Measurements from ENCODE around the gene ADPRS.
A peak's percentile ranks its signal among the peaks of the same experiment; 100 is the strongest.

The ADPRS gene, protein sequence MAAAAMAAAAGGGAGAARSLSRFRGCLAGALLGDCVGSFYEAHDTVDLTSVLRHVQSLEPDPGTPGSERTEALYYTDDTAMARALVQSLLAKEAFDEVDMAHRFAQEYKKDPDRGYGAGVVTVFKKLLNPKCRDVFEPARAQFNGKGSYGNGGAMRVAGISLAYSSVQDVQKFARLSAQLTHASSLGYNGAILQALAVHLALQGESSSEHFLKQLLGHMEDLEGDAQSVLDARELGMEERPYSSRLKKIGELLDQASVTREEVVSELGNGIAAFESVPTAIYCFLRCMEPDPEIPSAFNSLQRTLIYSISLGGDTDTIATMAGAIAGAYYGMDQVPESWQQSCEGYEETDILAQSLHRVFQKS

DNA sequence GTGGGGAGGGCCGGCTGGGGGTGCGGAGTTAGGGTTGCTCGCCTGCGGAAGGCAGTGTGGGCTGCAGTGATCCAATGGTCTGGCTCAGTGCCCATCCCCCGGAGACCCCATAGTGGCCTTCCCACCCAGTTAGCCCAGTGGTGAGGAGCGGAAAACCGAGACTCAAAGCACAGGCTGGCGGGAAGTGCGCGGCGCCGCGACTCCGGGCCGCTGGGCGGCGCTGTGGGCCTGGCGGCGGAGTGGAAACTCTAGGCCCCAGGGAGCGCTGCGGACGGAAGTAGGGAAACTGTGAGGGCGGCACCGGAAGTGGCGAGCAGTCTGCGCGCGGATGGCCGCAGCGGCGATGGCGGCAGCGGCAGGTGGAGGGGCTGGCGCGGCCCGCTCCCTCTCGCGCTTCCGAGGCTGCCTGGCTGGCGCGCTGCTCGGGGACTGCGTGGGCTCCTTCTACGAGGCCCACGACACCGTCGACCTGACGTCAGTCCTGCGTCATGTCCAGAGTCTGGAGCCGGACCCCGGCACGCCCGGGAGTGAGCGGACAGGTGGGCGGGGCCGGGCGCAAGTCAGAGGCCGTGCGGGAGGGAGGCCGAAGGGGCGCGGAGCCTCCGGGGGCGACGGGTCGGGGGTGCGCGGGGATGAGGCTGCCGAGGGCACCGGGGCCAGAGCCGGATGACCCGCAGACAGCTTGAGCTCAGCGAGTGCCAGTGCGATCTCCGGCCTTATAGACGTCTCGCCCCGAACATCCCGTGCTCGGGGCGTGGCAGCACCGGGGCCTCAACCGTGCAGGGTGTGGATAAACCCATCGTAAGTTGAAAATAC, at the start of gene ADPRS:
ADPRS (plus strand) TSS at position 316 of the 816 bp plus-strand sequence; CDS start at position 329, 13 bp downstream.
- DNase-seq, result peak; percentile 83 to 85

DNA sequence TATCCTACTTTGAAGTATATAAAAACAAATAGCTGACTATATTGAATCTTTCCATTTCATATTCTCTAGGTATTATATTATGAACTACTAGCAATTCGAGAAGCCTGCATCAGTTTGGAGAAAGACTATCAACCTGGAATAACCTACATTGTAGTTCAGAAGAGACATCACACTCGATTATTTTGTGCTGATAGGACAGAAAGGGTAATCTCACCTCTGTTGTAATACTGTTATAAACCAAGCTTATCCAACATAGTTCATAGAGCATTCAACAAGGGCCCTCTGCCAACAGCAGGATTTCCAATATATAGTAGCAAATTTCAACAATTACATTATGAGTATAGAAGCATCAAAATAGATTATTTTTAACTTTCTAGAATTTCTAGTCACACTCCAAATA, 48.5 kb upstream of the ADPRS start:
- no peak for DNase-seq

DNA sequence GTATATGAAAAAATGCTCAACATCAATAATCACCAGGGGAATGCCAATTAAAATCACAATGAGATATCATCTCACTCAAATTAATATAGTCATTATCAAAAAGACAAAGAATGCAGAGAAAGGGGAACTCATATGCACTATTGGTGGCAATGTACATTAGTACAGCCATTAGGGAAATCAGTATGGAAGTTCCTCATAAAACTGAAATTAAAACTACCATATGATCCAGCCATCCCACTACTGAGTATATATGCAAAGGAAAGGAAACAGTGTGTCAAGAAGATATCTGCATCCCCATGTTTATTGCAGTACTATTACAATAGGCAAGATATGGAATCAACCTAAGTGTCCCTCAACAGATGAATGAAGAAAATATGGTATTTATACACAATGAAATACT, 36.9 kb upstream of the ADPRS start:
- no peak for DNase-seq

DNA sequence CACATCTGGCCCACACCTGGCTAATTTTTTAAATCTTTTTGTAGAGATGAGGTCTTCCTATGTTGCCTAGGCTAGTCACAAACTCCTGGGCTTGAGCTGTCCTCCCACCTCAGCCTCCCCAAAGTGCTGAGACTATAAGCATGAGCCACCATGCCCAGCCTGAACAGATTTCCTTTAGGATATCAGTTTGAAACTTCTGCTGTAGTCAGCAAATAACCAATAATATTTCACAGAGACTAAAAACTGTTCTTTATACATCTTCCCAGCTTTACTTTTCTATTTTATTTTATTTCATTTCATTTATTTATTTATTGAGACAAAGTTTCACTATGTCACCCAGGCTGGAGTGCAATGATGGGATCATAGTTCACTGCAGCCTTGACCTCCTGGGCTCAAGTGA, 34.7 kb upstream of the ADPRS start:
- DNase-seq, result no peak

DNA sequence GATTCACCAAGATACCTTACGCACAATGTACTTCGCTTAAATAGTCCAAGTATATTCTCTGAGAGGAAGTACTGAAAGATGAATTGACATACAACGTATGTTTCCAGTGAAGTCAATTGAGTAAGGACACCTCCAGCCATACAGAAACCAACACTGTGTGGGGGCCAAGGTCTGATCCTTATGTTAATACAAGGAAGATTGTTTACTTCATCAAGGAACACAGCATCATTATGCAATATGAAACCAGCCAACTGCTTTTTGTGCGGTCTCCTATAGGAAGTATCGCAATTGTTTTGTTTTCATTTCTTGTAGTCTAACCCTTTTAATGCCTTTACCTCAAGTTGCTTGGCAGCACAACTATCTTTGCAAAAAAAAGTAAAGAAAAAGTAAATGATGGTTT, 33.0 kb upstream of the ADPRS start:
- DNase-seq, result no peak

DNA sequence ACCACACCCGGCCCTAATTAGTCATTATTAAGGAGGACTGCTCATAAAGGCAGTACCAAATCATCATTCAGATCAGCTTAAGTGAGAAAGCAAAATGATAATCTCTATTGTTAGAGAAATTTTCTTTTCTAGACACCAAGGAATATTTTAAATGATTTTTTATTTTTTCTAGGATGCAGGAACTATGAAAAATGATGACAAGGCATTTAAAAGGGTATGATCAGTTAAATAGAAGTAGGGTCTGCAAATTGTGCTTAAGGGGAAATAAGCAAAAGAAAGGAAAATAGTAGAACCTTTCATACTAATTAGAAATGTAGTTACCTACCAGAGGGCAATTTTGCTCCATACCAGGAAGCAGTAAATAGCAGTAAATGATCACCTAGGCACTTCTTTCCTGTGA, 26.4 kb upstream of the ADPRS start:
- no peak for DNase-seq

DNA sequence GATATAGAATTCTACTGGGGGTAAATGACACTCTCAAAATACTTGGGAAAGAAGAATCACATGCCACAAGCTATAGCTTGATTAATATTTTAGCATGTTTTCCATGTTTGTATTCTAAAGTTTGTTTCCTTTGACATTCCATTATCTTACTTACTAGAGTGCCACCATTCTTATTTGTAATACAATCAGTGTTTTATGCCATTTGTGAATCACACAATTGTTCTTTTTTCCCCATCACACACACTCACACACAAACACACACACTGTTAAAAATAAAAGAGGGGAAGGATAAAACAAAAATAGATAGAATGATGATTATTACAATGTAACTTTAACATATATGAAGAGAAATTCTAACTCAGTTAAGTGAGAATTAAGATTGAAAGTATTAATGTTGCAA, 20.8 kb upstream of the ADPRS start:
- no peak for DNase-seq

DNA sequence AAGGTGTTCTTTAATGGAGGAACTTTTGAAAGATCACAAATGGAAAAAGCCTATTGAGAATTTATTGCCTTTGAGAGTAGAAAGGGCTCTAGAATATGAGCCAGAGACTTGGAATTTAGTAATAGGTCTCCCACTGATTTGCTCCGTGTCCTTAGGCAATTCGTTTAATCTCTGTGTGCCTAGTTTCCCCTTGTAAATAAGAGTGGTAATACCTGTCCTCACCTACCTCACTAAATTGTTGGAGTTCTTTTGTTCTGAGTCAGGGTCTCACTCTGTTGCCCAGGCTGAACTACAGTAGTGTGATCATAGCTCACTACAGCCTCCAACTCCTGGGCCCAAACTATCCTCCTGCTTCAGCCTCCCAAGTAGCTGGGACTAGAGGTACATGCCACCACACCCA, 19.8 kb upstream of the ADPRS start:
- no peak for DNase-seq

DNA sequence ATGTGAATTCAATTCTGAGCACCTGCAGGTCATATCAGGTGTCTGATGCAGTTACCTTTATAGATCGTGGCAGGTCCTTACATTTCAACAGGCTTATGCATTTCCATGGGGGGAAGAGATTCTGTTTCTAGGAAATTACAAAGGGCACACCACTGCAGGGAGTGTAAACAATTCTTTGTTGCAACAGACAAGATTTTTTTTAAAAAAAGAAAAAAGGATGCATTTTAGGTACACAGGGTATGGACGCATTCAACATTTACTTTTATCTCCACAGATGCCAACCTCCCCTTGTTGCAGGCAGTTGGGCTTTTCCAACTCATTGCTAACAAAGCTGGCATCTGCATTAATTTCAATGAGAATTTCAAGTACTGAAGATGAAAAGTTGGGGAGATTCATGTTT, 18.3 kb upstream of the ADPRS start:
- DNase-seq, result no peak

DNA sequence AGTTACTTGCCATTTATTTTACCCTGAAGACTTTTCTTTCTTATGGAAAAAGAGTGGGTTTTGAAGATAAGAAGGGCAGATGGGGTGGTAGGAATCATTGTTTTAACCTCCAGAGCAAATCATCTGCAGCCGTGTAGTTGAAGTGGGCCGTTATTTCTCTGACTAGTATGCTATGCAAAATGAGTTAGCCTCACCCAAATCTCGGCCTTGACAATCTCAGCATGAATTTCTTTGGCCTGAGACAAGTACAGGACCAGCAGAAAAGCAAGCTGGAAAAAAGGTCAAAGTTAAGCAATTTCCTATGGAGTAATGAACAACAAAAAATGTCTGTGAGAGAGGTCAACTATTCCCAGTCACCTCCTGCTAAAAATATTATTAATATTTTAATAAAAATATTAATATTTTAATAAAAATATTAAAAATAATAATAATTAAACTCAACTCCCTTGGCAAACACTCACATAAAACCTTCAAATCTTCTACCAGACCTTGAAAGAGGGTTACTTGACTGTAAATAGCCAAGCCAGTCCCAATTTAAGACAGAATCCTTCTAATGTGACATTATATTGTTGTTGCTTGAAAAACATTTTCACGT, 11.6 kb upstream of the ADPRS start:
- no peak for DNase-seq

DNA sequence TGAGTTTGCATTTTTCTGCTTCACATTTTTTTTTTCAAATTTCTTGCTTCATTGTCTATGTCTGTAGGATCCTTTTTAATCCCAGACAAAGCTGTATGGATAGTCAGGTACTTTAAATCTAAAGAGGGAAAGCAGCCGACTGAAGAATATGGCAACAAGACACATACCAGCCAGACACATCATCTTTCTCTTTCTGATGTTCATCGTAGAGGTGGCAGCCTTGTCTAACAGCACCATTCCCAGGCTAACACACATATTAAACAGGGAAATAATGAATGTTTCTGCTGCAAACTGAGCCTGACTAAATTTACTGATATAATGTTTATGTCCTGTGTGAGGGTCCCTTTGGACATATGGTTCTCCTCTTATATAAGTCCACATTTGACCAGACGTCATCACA, 8.5 kb upstream of the ADPRS start:
- no peak for DNase-seq

DNA sequence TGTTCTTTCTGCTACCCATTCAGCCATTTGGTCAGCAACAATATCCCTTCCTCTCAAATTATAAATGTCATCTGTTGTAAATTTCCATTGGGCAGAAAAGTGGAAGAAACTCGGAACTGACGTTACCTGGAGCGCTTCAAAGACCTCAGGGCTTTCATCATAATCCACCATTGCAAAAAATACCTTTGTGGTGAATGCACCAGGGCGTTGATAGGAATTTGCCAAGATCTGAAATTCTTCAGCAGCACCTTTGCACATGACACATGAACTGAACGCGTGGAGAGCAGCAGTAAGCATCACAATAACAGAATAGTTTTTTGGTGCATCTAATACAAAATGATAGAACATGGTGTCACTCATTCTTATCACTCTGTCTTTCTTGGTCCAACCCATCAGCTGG, 7.9 kb upstream of the ADPRS start:
- DNase-seq, result no peak

DNA sequence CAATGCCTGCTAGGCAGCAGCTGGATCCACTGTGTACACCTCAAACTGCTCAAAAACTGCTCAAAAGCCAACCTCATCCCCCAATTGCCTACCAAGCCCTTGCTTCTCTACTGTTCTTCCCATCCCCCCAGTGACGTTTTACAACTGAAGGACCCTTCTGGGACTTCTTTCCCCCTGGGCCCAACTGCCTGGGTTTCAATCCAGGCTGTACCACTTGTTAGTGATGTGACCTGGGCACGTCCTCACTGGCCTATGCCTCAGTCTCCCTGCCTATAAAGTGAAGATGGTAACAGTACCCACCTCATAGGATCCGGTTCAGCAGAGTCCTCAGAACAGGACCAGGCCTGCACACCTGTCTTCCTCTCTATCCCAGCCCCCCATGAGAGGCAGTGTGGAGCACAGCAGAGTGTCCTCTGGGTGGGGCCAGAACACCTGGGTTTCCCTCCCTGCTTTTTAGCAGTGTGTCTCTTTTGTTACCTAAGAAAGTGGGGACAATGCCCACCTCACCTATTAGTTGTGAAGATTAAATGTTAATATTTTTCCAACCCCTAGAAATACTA, 6.7 kb upstream of the ADPRS start:
- no peak for DNase-seq

DNA sequence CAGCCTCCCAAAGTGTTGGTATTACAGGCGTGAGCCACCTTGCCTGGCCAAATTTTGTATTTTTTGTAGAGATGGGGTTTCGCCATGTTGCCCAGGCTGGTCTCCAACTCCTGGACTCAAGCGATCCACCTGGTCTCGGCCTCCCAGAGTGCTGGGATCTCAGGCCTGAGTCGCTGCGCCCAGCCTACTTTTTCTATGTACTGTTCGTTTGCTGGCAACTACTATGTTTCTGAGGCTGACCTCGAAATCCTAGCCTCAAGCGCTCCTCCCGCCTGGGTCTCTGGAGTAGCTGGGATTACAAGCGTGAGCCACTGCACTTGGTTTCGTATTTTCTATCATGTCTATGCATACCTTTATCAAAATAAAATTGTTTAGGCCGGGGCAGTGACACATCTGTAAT, 5.5 kb upstream of the ADPRS start:
- DNase-seq, result no peak

DNA sequence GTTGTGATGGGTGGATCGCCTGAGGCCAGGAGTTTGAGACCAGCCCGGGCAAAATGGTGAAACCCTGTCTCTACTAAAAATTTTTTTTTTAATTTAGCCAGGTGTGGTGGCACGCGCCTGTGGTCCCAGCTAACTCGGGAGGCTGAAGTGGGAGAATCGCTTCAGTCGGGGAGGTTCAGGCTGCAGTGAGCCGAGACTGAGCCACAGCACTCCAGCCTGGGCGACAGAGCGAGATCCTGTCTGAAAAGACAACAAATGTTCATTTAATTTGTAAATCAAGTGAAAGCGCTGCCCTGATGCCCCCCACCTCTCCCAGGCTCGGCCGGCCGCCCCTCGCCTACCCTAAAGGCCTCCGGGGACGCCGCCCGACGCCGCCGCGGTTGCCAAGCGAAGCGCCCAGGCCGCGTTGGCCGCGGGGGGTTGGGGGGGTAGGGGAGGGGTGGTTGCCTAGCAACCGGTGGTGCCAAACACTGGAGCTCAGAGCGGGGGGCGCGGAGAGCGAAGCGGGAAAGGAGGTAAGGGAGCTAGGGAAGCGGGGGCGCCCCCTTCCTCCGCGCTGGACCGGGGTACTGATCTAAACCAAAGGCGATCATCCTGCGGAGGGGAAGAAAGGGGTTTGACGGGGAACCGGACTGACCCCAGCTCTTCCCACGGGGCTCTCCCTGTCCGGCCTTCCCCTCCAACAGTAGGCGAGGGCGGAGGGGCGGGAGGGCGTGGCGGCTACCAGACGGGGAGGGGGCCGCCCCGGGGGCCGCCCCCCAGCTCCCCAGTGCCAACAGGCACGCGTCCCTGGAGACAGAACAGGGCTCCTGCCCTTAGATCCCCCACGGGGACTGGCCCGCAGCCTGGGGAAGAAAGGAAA, 4.8 kb upstream of the ADPRS start, which contains the start of gene TEKT2:
TEKT2 (plus strand) TSS at position 460 of the 862 bp plus-strand sequence. CDS start 828 bp downstream, outside the sequence.
- no peak for DNase-seq

DNA sequence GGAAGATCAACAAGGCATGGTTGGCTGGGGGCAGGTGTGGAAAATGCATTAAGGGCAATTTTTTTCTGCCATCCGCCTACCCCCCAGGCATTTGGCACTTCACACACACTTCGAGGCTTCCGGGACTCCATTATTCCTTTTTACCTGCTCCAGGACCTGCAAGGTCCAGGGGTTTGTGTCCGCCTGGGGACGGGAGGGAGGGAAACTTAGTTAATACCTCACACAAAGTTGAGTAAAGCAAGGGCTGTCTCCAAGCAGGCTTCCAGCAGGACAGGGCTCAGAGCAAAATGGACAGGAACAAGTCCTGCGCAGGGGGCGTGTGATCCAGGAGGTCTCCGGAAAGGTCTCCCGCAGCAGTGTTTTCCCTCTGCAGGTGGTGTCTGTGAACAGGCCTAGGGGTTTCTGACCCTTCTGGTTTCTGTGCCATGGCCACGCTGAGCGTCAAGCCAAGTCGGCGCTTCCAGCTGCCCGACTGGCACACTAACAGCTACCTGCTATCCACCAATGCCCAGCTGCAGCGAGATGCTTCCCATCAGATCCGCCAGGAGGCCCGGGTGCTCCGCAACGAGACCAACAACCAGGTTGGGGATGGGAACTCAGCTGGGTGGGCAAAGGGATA, 4.1 kb upstream of the ADPRS start:
- DNase-seq, result no peak

DNA sequence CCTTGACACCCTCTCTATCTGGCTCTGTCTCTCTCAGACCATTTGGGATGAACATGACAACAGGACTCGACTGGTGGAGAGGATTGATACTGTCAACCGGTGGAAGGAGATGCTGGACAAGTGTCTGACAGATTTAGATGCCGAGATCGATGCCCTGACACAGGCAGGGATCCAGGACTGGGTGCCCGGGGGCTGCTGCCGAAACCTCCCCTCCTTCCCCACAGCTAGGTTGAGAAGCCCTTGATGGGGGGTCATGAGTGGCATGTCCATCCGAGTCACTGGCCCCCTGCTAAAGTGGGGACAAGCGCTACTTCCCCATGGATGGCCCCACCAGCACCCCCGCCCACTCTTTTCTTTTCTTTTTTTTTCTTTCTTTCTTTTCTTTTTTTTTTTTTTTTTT, 3.6 kb upstream of the ADPRS start:
- no peak for DNase-seq

DNA sequence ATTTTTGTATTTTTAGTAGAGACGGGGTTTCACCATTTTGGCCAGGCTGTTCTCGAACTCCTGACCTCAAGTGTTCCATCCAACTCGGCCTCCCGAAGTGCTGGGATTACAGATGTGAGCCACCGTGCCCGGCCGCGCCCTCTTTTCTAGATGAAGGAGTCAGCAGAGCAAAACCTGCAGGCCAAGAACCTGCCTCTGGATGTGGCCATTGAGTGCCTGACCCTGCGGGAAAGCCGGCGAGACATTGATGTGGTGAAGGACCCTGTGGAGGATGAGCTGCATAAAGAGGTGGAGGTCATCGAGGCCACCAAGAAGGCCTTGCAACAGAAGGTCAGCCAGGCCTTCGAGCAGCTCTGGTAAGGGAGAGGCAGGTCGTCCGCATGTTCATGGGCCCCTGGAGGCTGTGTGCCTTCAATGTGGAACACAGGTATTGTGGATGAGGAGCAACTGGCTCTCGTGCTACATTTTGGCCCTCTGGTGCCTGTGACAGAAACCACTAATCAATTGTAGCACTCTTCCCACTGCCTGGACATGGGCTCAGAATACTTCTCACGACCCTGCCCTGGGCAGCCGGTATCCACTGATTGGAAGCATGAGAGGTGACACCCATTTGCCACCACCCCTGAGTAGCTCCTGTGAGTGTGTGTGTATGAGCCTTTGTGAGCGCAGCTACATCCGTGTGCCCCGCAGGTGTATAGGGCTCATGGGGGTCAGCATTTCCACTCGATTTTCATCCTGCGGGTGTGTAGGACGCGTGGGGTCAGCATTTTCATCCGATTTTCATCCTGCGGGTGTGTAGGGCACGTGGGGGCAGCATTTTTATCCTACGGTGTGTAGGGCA, 2.8 kb upstream of the ADPRS start:
- DNase-seq, result no peak

DNA sequence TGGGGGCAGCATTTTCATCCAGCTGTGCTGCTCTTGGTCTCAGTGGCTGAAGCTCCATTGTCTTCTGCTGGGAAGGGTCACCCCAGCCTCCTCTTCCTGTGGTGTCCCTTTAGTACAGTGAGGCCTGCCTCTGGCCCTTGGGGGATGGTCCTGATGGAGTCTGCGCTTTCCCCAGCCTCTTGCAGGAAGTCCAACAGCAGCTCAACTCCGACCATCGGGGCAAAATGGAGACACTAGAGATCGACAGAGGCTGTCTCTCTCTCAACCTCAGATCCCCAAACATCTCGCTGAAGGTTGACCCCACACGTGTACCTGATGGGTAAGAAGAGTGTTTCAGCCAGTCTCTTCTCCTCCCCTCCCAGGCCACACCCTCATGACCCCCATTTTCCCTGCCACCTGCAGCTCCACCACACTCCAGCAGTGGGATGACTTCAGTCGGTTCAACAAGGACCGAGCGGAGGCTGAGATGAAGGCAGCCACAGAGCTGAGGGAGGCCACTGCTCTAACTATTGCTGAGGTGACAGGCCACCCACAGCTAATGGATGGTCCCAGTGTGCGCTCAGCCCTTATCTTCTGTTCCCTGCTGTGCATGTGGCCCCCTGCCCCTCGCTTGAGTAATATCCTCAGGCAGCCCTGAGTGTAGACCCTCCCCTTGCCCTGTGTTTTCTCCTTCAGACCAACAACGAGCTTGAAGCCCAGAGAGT, 2.0 kb upstream of the ADPRS start:
- DNase-seq, result no peak

Measured in activated CD4-positive, alpha-beta T cell treated with anti-CD3 and anti-CD28 coated beads, Interleukin-2, amount 50 U/mL, for 4 hours (primary cell).